BLaER1 (cell line): ENCODE results near the gene SLC22A17.

ENCODE experiments used
- H3K27ac ChIP-seq: shearing (Covaris generic); formaldehyde crosslinking; 2 replicates; pipeline ENCODE4 v1.8.1; 2022
- H3K27me3 ChIP-seq: shearing (Covaris generic); formaldehyde crosslinking; 2 replicates; pipeline ENCODE4 v1.8.1; 2022
- H3K36me3 ChIP-seq: shearing (Covaris generic); formaldehyde crosslinking; 2 replicates; pipeline ENCODE4 v1.8.1; 2022
- H3K4me1 ChIP-seq: shearing (Covaris generic); formaldehyde crosslinking; 2 replicates; pipeline ENCODE4 v1.8.1; 2022
- H3K4me2 ChIP-seq: shearing (Covaris generic); formaldehyde crosslinking; 2 replicates; pipeline ENCODE4 v1.8.1; 2022
- H3K4me3 ChIP-seq: shearing (Covaris generic); formaldehyde crosslinking; 2 replicates; pipeline ENCODE4 v1.8.1; 2022
- H3K9ac ChIP-seq: shearing (Covaris generic); formaldehyde crosslinking; 2 replicates; pipeline ENCODE4 v1.8.1; 2022
- H3K9me3 ChIP-seq: shearing (Covaris generic); formaldehyde crosslinking; 2 replicates; pipeline ENCODE4 v1.8.1; 2022
- H4K20me1 ChIP-seq: shearing (Covaris generic); formaldehyde crosslinking; 2 replicates; pipeline ENCODE4 v1.8.1; 2022
- Cebpa-rat ChIP-seq: shearing (Covaris generic); IDR thresholded peaks from 2 replicates; pipeline ENCODE4 v1.8.1; 2022

Gene SLC22A17

GRCh38 chr14:23324455-23324846, 28.2 kb downstream of the SLC22A17 start:
- Histone ChIP-seq H3K27ac (no peak overlapping the region), H3K9ac (peak overlapping the region; percentile 47), H3K36me3 (peaks cover 40% of the 10 kb centered on the region)

GRCh38 chr14:23323838-23324454, 28.7 kb downstream of the SLC22A17 start:
- Histone ChIP-seq H4K20me1 (peaks cover 48% of the 10 kb centered on the region), H3K9me3 (no peaks in the 10 kb centered on the region), H3K27me3 (no peaks in the 10 kb centered on the region), H3K4me2 (peak overlapping the region; percentile 91), H3K4me1 (peaks cover 36% of the 10 kb centered on the region), H3K27ac (no peak overlapping the region), H3K36me3 (peaks cover 40% of the 10 kb centered on the region), H3K9ac (peak overlapping the region; percentile 47; the same call in 1 of the 2 replicates), H3K4me3 (no peak overlapping the region)
- no peak for TF ChIP-seq Cebpa-rat

More at GRCh38 chr14:23324455-23324846, 28.2 kb downstream of the SLC22A17 start:
- H3K4me1 ChIP-seq, result peaks cover 36% of the 10 kb centered on the region
- H3K27me3 ChIP-seq, result no peaks in the 10 kb centered on the region
- no peak for TF ChIP-seq Cebpa-rat
- H3K4me2 ChIP-seq, result peak overlapping the region; percentile 91
- H3K9me3 ChIP-seq, result no peaks in the 10 kb centered on the region
- H3K4me3 ChIP-seq, result no peak overlapping the region
- peaks cover 48% of the 10 kb centered on the region for H4K20me1 ChIP-seq

- Histone ChIP-seq H4K20me1 (peaks cover 48% of the 10 kb centered on the region), H3K4me2 (peak overlapping the region; percentile 91), H3K9me3 (no peaks in the 10 kb centered on the region), H3K27me3 (no peaks in the 10 kb centered on the region), H3K4me3 (peak overlapping the region; percentile 82), H3K9ac (peak overlapping the region; percentile 96), H3K36me3 (peaks cover 40% of the 10 kb centered on the region), H3K27ac (peak overlapping the region; percentile 96), H3K4me1 (peaks cover 36% of the 10 kb centered on the region)
- TF ChIP-seq Cebpa-rat, result no peak
Measured at GRCh38 chr14:23322568-23323517, 29.8 kb downstream of the SLC22A17 start.

GRCh38 chr14:23321572-23322547, 30.8 kb downstream of the SLC22A17 start:
- Histone ChIP-seq H3K27me3 (no peaks in the 10 kb centered on the region), H3K4me3 (peak overlapping the region; percentile 82), H3K9ac (peak overlapping the region; percentile 96), H3K4me2 (peak overlapping the region; percentile 91), H4K20me1 (peaks cover 46% of the 10 kb centered on the region), H3K27ac (peak overlapping the region; percentile 96), H3K4me1 (peaks cover 36% of the 10 kb centered on the region), H3K9me3 (no peaks in the 10 kb centered on the region), H3K36me3 (peaks cover 43% of the 10 kb centered on the region)
- TF ChIP-seq Cebpa-rat, result no peak

- no peaks in the 10 kb centered on the region for H3K9me3 ChIP-seq
- peaks cover 36% of the 10 kb centered on the region for H4K20me1 ChIP-seq
- H3K27ac ChIP-seq, result peak within 1 kb of the TSS; percentile 96
- H3K4me2 ChIP-seq, result peak within 1 kb of the TSS; percentile 91
- peak within 1 kb of the TSS; percentile 96 for H3K9ac ChIP-seq
- H3K4me1 ChIP-seq, result peaks cover 36% of the 10 kb centered on the region
- TF ChIP-seq Cebpa-rat, result no peak
- H3K36me3 ChIP-seq, result peaks cover 38% of the 10 kb centered on the region
- H3K4me3 ChIP-seq, result peak within 1 kb of the TSS; percentile 82
- H3K27me3 ChIP-seq, result no peaks in the 10 kb centered on the region
Measured at GRCh38 chr14:23320584-23321571, 31.8 kb downstream of the SLC22A17 start, which contains the start of gene PABPN1. Gene PABPN1, plus strand, starts transcription at chr14:23321457. Its CDS starts 13 bp downstream, at chr14:23321470.

- peak overlapping the region; percentile 62 for H3K4me3 ChIP-seq
- H3K27me3 ChIP-seq, result no peaks in the 10 kb centered on the region
- H3K4me1 ChIP-seq, result peaks cover 34% of the 10 kb centered on the region
- no peak for TF ChIP-seq Cebpa-rat
- peaks cover 30% of the 10 kb centered on the region for H4K20me1 ChIP-seq
- H3K9ac ChIP-seq, result peak overlapping the region; percentile 63
- H3K36me3 ChIP-seq, result peaks cover 28% of the 10 kb centered on the region
- H3K27ac ChIP-seq, result peak overlapping the region; percentile 86
- no peaks in the 10 kb centered on the region for H3K9me3 ChIP-seq
- H3K4me2 ChIP-seq, result peak overlapping the region; percentile 82
Measured at GRCh38 chr14:23319746-23320583, 32.7 kb downstream of the SLC22A17 start.

- H3K36me3 ChIP-seq, result peaks cover 11% of the 10 kb centered on the region
- H3K9ac ChIP-seq, result no peak overlapping the region
- H3K4me2 ChIP-seq, result no peak overlapping the region
- peaks cover 10% of the 10 kb centered on the region for H3K4me1 ChIP-seq
- no peaks in the 10 kb centered on the region for H3K9me3 ChIP-seq
- no peak overlapping the region for H3K27ac ChIP-seq
- no peak for TF ChIP-seq Cebpa-rat
- no peak overlapping the region for H3K4me3 ChIP-seq
- no peaks in the 10 kb centered on the region for H4K20me1 ChIP-seq
- H3K27me3 ChIP-seq, result no peaks in the 10 kb centered on the region
Measured at GRCh38 chr14:23316300-23316699, 36.4 kb downstream of the SLC22A17 start.
